Measurements from ENCODE around the gene MYF5. TPM values are rescaled to one million over a fixed set of nuclear protein-coding genes. Genes with fewer than 3 reads are reported as not detected.

MYF5 gene
- total and polyA plus RNA-seq, 2 donors (not counting 3 experiments of a cell fraction or from before 2014, with no cell fraction given), result not detected

DNA sequence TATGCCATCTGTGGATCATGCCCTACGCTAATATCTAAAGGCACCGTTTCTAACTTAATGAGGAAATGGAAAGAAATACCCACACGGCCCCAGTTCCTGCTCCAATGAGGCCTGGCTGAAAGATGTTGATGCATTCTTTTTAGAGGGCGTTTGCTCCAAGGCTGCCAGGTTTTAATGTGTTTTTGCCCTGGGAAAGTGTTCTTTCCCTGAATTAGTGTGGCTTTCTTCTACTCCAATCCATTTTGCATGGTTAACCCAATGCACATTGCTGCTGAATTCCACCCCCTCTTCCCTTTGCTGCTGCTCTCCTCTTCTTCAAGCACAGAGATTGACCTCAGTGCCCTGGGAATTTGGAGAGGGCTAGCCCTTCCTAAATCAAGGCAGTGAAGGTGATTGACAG lies 1.1 kb downstream of the MYF5 start:
- Histone ChIP-seq H3K79me2 (ENCODE audit: control insufficient read depth, insufficient read depth, low read length) (no peaks in the 10 kb centered on the region), H3K27me3 (ENCODE audit: control insufficient read depth in 2 of 2, insufficient read depth in 2 of 2, low read length in 2 of 2) (no peaks in the 10 kb centered on the region)

DNA sequence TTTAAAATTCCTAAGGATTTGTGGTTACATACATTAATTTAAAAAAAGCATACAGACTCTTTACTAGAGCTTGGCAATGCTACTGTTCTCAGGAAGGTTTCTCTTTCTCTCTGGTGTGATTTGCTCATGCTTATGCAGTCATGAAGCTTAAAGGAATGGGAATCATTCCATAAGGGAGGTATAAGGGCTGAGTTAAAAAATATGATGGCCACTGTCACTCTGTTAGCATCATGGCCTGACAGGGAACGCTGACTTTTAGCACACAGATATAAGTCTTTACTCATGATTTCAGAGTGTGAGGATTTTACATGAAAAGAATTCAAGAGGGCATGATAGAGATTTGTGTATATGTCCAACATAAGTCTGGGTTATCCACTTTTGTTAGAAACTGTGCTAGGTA lies 3.8 kb downstream of the MYF5 start:
- no peak overlapping the region for H3K27ac ChIP-seq (ENCODE audit: insufficient read depth, low read depth, low read length)
- TF ChIP-seq, protein P1, sequence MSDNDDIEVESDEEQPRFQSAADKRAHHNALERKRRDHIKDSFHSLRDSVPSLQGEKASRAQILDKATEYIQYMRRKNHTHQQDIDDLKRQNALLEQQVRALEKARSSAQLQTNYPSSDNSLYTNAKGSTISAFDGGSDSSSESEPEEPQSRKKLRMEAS (IDR thresholded peaks at IDR 0.05; ENCODE audit: insufficient read depth, insufficient read length), result no peak
- no peak for TF ChIP-seq EZH2 (IDR thresholded peaks at IDR 0.05; ENCODE audit: borderline replicate concordance, low read depth, low read length, severe bottlenecking)
- no peak for TF ChIP-seq CTCF (IDR thresholded peaks at IDR 0.05; ENCODE audit: extremely low read depth in 1 of 2, insufficient read depth in 1 of 2, low read depth in 1 of 2, low read length in 2 of 2)
- TF ChIP-seq FOS (IDR thresholded peaks at IDR 0.05; ENCODE audit: borderline replicate concordance, insufficient read depth, low read length), result no peak
- TF ChIP-seq POLR2AphosphoS5 (IDR thresholded peaks at IDR 0.05; ENCODE audit: insufficient read depth, low read depth, low read length), result no peak
- TF ChIP-seq POLR2A (IDR thresholded peaks at IDR 0.05; ENCODE audit: low read depth, low read length), result no peak
- no peak for TF ChIP-seq GATA2 (IDR thresholded peaks at IDR 0.05; ENCODE audit: insufficient read depth, insufficient read length, low read depth, low read length)
- TF ChIP-seq MYC (IDR thresholded peaks at IDR 0.05; ENCODE audit: low read depth, low read length), result no peak
- no peak for TF ChIP-seq JUN (IDR thresholded peaks at IDR 0.05; ENCODE audit: borderline replicate concordance, insufficient read depth, insufficient read length, low read depth)
- no peak overlapping the region for H3K4me3 ChIP-seq (replicated peaks in 1 of 3; ENCODE audit: insufficient read depth in 1 of 3, low read depth in 1 of 3, low read length in 3 of 3)
- no peaks in the 10 kb centered on the region for H3K79me2 ChIP-seq (ENCODE audit: control insufficient read depth, insufficient read depth, low read length)
- ChIA-PET CTCF (interaction anchor here (1.3 to 1.5 kb wide), 2 partner anchors 10 to 20 kb away, joined by 3 to 4 read pairs; no protein-coding TSS in a partner anchor), POLR2A (no interaction called here)
- H3K9ac ChIP-seq (replicated peaks; ENCODE audit: extremely low read depth, insufficient read depth, low read length), result no peak overlapping the region
- FAIRE-seq (no peak), DNase-seq (ENCODE audit: low read depth, low spot score) (no peak)
- intact Hi-C loops (cut with micrococcal nuclease) (no loop called here), dilution Hi-C loops (cut with MboI; ENCODE audit: extremely low pct_ligation_motif_present, low sequenced_read_pairs) (no loop called here)
- H3K4me1 ChIP-seq (ENCODE audit: control insufficient read depth, extremely low read depth, insufficient read depth, low read length), result no peaks in the 10 kb centered on the region
- no peak overlapping the region for H2AFZ ChIP-seq (ENCODE audit: low read depth, low read length)
- H3K9me1 ChIP-seq (replicated peaks; ENCODE audit: control insufficient read depth, extremely low read depth, insufficient read depth, low read length), result no peaks in the 10 kb centered on the region
- no peaks in the 10 kb centered on the region for H3K27me3 ChIP-seq (ENCODE audit: control insufficient read depth in 2 of 2, insufficient read depth in 2 of 2, low read length in 2 of 2)
- BruUV-seq (replicated peaks), result no TSS peak
- H3K4me2 ChIP-seq (ENCODE audit: insufficient read depth, low read length), result no peak overlapping the region
- H3K9me3 ChIP-seq (replicated peaks; ENCODE audit: control insufficient read depth, insufficient read depth, low read length), result no peaks in the 10 kb centered on the region
- H4K20me1 ChIP-seq (replicated peaks; ENCODE audit: control insufficient read depth, extremely low read depth, insufficient read depth, low read length), result no peaks in the 10 kb centered on the region
- H3K36me3 ChIP-seq (ENCODE audit: control insufficient read depth in 2 of 2, extremely low read depth in 1 of 2, insufficient read depth in 2 of 2, low read length in 2 of 2), result no peaks in the 10 kb centered on the region

More for the DNA sequence above, 1.1 kb downstream of the MYF5 start:
- dilution Hi-C loops (cut with MboI; ENCODE audit: extremely low pct_ligation_motif_present, low sequenced_read_pairs) (no loop called here), intact Hi-C loops (cut with micrococcal nuclease) (no loop called here)
- H3K4me2 ChIP-seq (ENCODE audit: insufficient read depth, low read length), result no peak overlapping the region
- H3K4me3 ChIP-seq (replicated peaks in 1 of 3; ENCODE audit: insufficient read depth in 1 of 3, low read depth in 1 of 3, low read length in 3 of 3), result no peak overlapping the region
- H4K20me1 ChIP-seq (replicated peaks; ENCODE audit: control insufficient read depth, extremely low read depth, insufficient read depth, low read length), result no peaks in the 10 kb centered on the region
- no peak overlapping the region for H3K9ac ChIP-seq (replicated peaks; ENCODE audit: extremely low read depth, insufficient read depth, low read length)
- H3K4me1 ChIP-seq (ENCODE audit: control insufficient read depth, extremely low read depth, insufficient read depth, low read length), result no peaks in the 10 kb centered on the region
- TF ChIP-seq JUN (IDR thresholded peaks at IDR 0.05; ENCODE audit: borderline replicate concordance, insufficient read depth, insufficient read length, low read depth) (no peak), MYC (IDR thresholded peaks at IDR 0.05; ENCODE audit: low read depth, low read length) (no peak), POLR2AphosphoS5 (IDR thresholded peaks at IDR 0.05; ENCODE audit: insufficient read depth, low read depth, low read length) (no peak), GATA2 (IDR thresholded peaks at IDR 0.05; ENCODE audit: insufficient read depth, insufficient read length, low read depth, low read length) (no peak), FOS (IDR thresholded peaks at IDR 0.05; ENCODE audit: borderline replicate concordance, insufficient read depth, low read length) (no peak)
- TF ChIP-seq, protein P1 (IDR thresholded peaks at IDR 0.05; ENCODE audit: insufficient read depth, insufficient read length), result no peak
- CTCF ChIA-PET, result no interaction called here
- H3K9me1 ChIP-seq (replicated peaks; ENCODE audit: control insufficient read depth, extremely low read depth, insufficient read depth, low read length), result no peaks in the 10 kb centered on the region
- H3K36me3 ChIP-seq (ENCODE audit: control insufficient read depth in 2 of 2, extremely low read depth in 1 of 2, insufficient read depth in 2 of 2, low read length in 2 of 2), result no peaks in the 10 kb centered on the region
- no peak overlapping the region for H3K27ac ChIP-seq (ENCODE audit: insufficient read depth, low read depth, low read length)
- DNase-seq (ENCODE audit: low read depth, low spot score), result no peak
- no peak overlapping the region for H2AFZ ChIP-seq (ENCODE audit: low read depth, low read length)
- H3K9me3 ChIP-seq (replicated peaks; ENCODE audit: control insufficient read depth, insufficient read depth, low read length), result no peaks in the 10 kb centered on the region
- POLR2A ChIA-PET, result no interaction called here
- BruUV-seq (replicated peaks), result no TSS peak
- no peak for FAIRE-seq
